SK-N-SH treated with all-trans-retinoic acid at 6 μM for 48 hours (cell line): ENCODE measurements around the gene METTL25.

Experiments
- ATAC-seq: fragments of 200-7000 bp; cut with Tn5 transposase; 3 replicates; pipeline ENCODE4 v1.9.1; 2020; ENCODE audit warnings: mild to moderate bottlenecking, moderate library complexity
- ARNTL ChIP-seq: fragments of 450-650 bp; formaldehyde crosslinking; IDR thresholded peaks from 2 replicates; pipeline ENCODE4 v1.5.0; 2020; ENCODE audit warnings: low read depth, mild to moderate bottlenecking, moderate library complexity, borderline replicate concordance
- BACH2 ChIP-seq: fragments of 250-450 bp; sonication (Bioruptor Pico); IDR thresholded peaks from 2 replicates; pipeline ENCODE4 v1.9.0; 2021; ENCODE audit warnings: mild to moderate bottlenecking, borderline replicate concordance
- CREB5 ChIP-seq: fragments of 250-450 bp; sonication (Bioruptor Pico); IDR thresholded peaks from 2 replicates; pipeline ENCODE4 v1.5.1; 2020; ENCODE audit warnings: low read depth, mild to moderate bottlenecking, moderate library complexity
- CSDC2 ChIP-seq: fragments of 250-450 bp; sonication (Bioruptor Pico); IDR thresholded peaks from 2 replicates; pipeline ENCODE4 v1.5.0; 2020; ENCODE audit warnings: mild to moderate bottlenecking, moderate library complexity
- CSRNP3 ChIP-seq: fragments of 250-450 bp; sonication (Bioruptor Pico); IDR thresholded peaks from 2 replicates; pipeline ENCODE4 v1.5.1; 2021; ENCODE audit warnings: mild to moderate bottlenecking, moderate library complexity
- ESRRG ChIP-seq: fragments of 250-450 bp; sonication (Bioruptor Pico); IDR thresholded peaks from 2 replicates; pipeline ENCODE4 v1.6.1; 2021; ENCODE audit warnings: mild to moderate bottlenecking
- GLIS3 ChIP-seq: fragments of 250-450 bp; sonication (Bioruptor Pico); IDR thresholded peaks from 2 replicates; pipeline ENCODE4 v1.5.0; 2020; ENCODE audit warnings: mild to moderate bottlenecking, moderate library complexity
- ISL1 ChIP-seq: fragments of 250-450 bp; sonication (Bioruptor Pico); IDR thresholded peaks from 2 replicates; pipeline ENCODE4 v2.1.2; 2022; ENCODE audit warnings: mild to moderate bottlenecking, moderate library complexity
- OSR1 ChIP-seq: fragments of 250-450 bp; sonication (Bioruptor Pico); IDR thresholded peaks from 2 replicates; pipeline ENCODE4 v1.8.0; 2022; ENCODE audit warnings: moderate library complexity, mild to moderate bottlenecking, inconsistent platforms
- PATZ1 ChIP-seq: fragments of 250-450 bp; sonication (Bioruptor Pico); IDR thresholded peaks from 2 replicates; pipeline ENCODE4 v1.8.0; 2020; ENCODE audit warnings: mild to moderate bottlenecking, moderate library complexity, borderline replicate concordance
- POU6F1 ChIP-seq: fragments of 250-450 bp; sonication (Bioruptor Pico); IDR thresholded peaks from 2 replicates; pipeline ENCODE4 v1.8.0; 2021; ENCODE audit warnings: low read depth, mild to moderate bottlenecking, moderate library complexity, borderline replicate concordance
- RARB ChIP-seq: fragments of 250-450 bp; sonication (Bioruptor Pico); IDR thresholded peaks from 2 replicates; pipeline ENCODE4 v1.8.0; 2021; ENCODE audit warnings: mild to moderate bottlenecking, moderate library complexity
- SNAI2 ChIP-seq: fragments of 250-450 bp; sonication (Bioruptor Pico); IDR thresholded peaks from 2 replicates; pipeline ENCODE4 v1.5.0; 2020; ENCODE audit warnings: mild to moderate bottlenecking, moderate library complexity
- TOX ChIP-seq: fragments of 250-450 bp; sonication (Bioruptor Pico); IDR thresholded peaks from 2 replicates; pipeline ENCODE4 v1.8.0; 2021; ENCODE audit warnings: mild to moderate bottlenecking, moderate library complexity, borderline replicate concordance
- TSHZ2 ChIP-seq: fragments of 250-450 bp; sonication (Bioruptor Pico); IDR thresholded peaks from 2 replicates; pipeline ENCODE4 v1.5.0; 2020; ENCODE audit warnings: mild to moderate bottlenecking, moderate library complexity
- ZC3H10 ChIP-seq: fragments of 250-450 bp; sonication (Bioruptor Pico); IDR thresholded peaks from 2 replicates; pipeline ENCODE4 v1.5.1; 2021; ENCODE audit warnings: mild to moderate bottlenecking, moderate library complexity
- ZFP3 ChIP-seq: fragments of 250-450 bp; sonication (Bioruptor Pico); IDR thresholded peaks from 2 replicates; pipeline ENCODE4 v1.5.0; 2020; ENCODE audit warnings: mild to moderate bottlenecking, moderate library complexity
- ZFP30 ChIP-seq: fragments of 450-650 bp; formaldehyde crosslinking; IDR thresholded peaks from 2 replicates; pipeline ENCODE4 v1.5.0; 2022; ENCODE audit warnings: mild to moderate bottlenecking, moderate library complexity
- ZNF565 ChIP-seq: fragments of 450-650 bp; formaldehyde crosslinking; conservative IDR thresholded peaks from 2 replicates; pipeline ENCODE4 v1.5.0; 2020; ENCODE audit warnings: low read depth, mild to moderate bottlenecking, moderate library complexity
- ZNF70 ChIP-seq: fragments of 450-650 bp; formaldehyde crosslinking; IDR thresholded peaks from 2 replicates; pipeline ENCODE4 v1.5.0; 2020; ENCODE audit warnings: mild to moderate bottlenecking, moderate library complexity
- ZNF8 ChIP-seq: fragments of 450-650 bp; formaldehyde crosslinking; IDR thresholded peaks from 2 replicates; pipeline ENCODE4 v1.5.0; 2020; ENCODE audit warnings: mild to moderate bottlenecking, moderate library complexity

METTL25 gene

GRCh38 chr12:82351390-82351789, 6.9 kb upstream of the METTL25 start:
- no peak for ATAC-seq
- no peak for TF ChIP-seq ZNF70 (CRISPR knock-in tag)
- TF ChIP-seq PATZ1 (CRISPR knock-in tag) = no peak
- no peak for TF ChIP-seq POU6F1 (CRISPR knock-in tag)
- TF ChIP-seq ZFP30 = no peak
- no peak for TF ChIP-seq TOX
- no peak for TF ChIP-seq RARB (CRISPR knock-in tag)
- TF ChIP-seq CREB5 = no peak
- TF ChIP-seq SNAI2 = no peak
- no peak for TF ChIP-seq CSDC2 (CRISPR knock-in tag)
- no peak for TF ChIP-seq BACH2 (CRISPR knock-in tag)
- no peak for TF ChIP-seq ISL1 (CRISPR knock-in tag)
- TF ChIP-seq ZC3H10 (CRISPR knock-in tag) = no peak
- no peak for TF ChIP-seq CSRNP3
- no peak for TF ChIP-seq OSR1 (CRISPR knock-in tag)
- no peak for TF ChIP-seq ZFP3 (CRISPR knock-in tag)
- TF ChIP-seq TSHZ2 (CRISPR knock-in tag) = no peak
- TF ChIP-seq ZNF8 (CRISPR knock-in tag) = no peak
- TF ChIP-seq ARNTL (CRISPR knock-in tag) = no peak
- no peak for TF ChIP-seq GLIS3 (CRISPR knock-in tag)
- no peak for TF ChIP-seq ESRRG

- ATAC-seq = no peak
These were observed 989 bp upstream of the METTL25 start for GRCh38 chr12:82357340-82357739.

More at GRCh38 chr12:82357340-82357739, 989 bp upstream of the METTL25 start:
- no peak for TF ChIP-seq ZFP30
- no peak for TF ChIP-seq ZNF565 (CRISPR knock-in tag)
- no peak for TF ChIP-seq ZFP3 (CRISPR knock-in tag)
- TF ChIP-seq OSR1 (CRISPR knock-in tag) = no peak
- TF ChIP-seq PATZ1 (CRISPR knock-in tag) = no peak
